H9 (cell line): ENCODE measurements around the gene TNIP1. TPM values are rescaled to one million over a fixed set of nuclear protein-coding genes. Genes with fewer than 3 reads are reported as not detected.

Experiments used
- DNase-seq: peaks from one replicate; pipeline ENCODE4 v3.0.0-alpha.2; 2017
- H2AFZ ChIP-seq: one replicate; pipeline ENCODE4 v1.6.1; 2013; ENCODE audit warnings: mild to moderate bottlenecking, low read length, control low read depth, moderate library complexity
- H2AK5ac ChIP-seq: 2 replicates; pipeline ENCODE4 v1.6.1; 2013; ENCODE audit warnings: low read length, control low read depth, mixed read lengths; ENCODE audit not compliant: insufficient read length
- H2BK120ac ChIP-seq: one replicate; pipeline ENCODE4 v1.6.1; 2013; ENCODE audit warnings: low read depth, mild to moderate bottlenecking, low read length, control low read depth, inconsistent platforms; ENCODE audit not compliant: poor library complexity, severe bottlenecking
- H2BK12ac ChIP-seq: 2 replicates; pipeline ENCODE4 v1.6.1; 2013; ENCODE audit warnings: low read length, control low read depth, mixed read lengths, low read depth; ENCODE audit not compliant: insufficient read length
- H2BK15ac ChIP-seq: 2 replicates; pipeline ENCODE4 v1.6.1; 2013; ENCODE audit warnings: low read depth, low read length, control low read depth
- H2BK20ac ChIP-seq: one replicate; pipeline ENCODE4 v1.6.1; 2013; ENCODE audit warnings: low read depth, mild to moderate bottlenecking, low read length, control low read depth, inconsistent platforms; ENCODE audit not compliant: poor library complexity, severe bottlenecking
- H2BK5ac ChIP-seq: 2 replicates; pipeline ENCODE4 v1.6.1; 2013; ENCODE audit warnings: low read length, control low read depth, mixed read lengths; ENCODE audit not compliant: insufficient read length
- H3K14ac ChIP-seq: 2 replicates; pipeline ENCODE4 v1.6.1; 2013; ENCODE audit warnings: low read length, control low read depth; ENCODE audit not compliant: insufficient read depth
- H3K18ac ChIP-seq: 2 replicates; pipeline ENCODE4 v1.6.1; 2013; ENCODE audit warnings: low read depth, mild to moderate bottlenecking, mixed read lengths, low read length, control low read depth; ENCODE audit not compliant: insufficient read length
- H3K23ac ChIP-seq: 2 replicates; pipeline ENCODE4 v1.6.1; 2013; ENCODE audit warnings: low read length, control low read depth, mixed read lengths, low read depth; ENCODE audit not compliant: insufficient read length
- H3K23me2 ChIP-seq: 2 replicates; pipeline ENCODE4 v1.6.1; 2013; ENCODE audit warnings: low read depth, mild to moderate bottlenecking, mixed read lengths, low read length, control low read depth; ENCODE audit not compliant: insufficient read length, poor library complexity, severe bottlenecking
- H3K27ac ChIP-seq: 2 replicates; pipeline ENCODE4 v1.5.1; 2013; ENCODE audit warnings: low read length, control low read depth, mixed read lengths, low read depth; ENCODE audit not compliant: insufficient read length
- H3K27me3 ChIP-seq: 2 replicates; pipeline ENCODE4 v1.6.1; 2013; ENCODE audit warnings: low read length, control low read depth, inconsistent platforms; ENCODE audit not compliant: insufficient read depth
- H3K4ac ChIP-seq: 2 replicates; pipeline ENCODE4 v1.6.1; 2013; ENCODE audit warnings: low read depth, mild to moderate bottlenecking, control low read depth, inconsistent platforms, low read length, moderate library complexity
- H3K4me1 ChIP-seq: 2 replicates; pipeline ENCODE4 v1.6.1; 2013; ENCODE audit warnings: low read length, control low read depth, inconsistent platforms; ENCODE audit not compliant: insufficient read depth
- H3K4me2 ChIP-seq: 2 replicates; pipeline ENCODE4 v1.6.1; 2013; ENCODE audit warnings: low read length, control low read depth, mixed read lengths; ENCODE audit not compliant: insufficient read length, insufficient read depth
- H3K56ac ChIP-seq: 2 replicates; pipeline ENCODE4 v1.6.1; 2013; ENCODE audit warnings: low read depth, mild to moderate bottlenecking, mixed read lengths, low read length, control low read depth; ENCODE audit not compliant: insufficient read length
- H3K79me1 ChIP-seq: 2 replicates; pipeline ENCODE4 v1.6.1; 2013; ENCODE audit warnings: low read depth, mild to moderate bottlenecking, moderate library complexity, low read length, control low read depth, inconsistent platforms; ENCODE audit not compliant: insufficient read depth, poor library complexity, severe bottlenecking
- H3K79me2 ChIP-seq: 2 replicates; pipeline ENCODE4 v1.6.1; 2013; ENCODE audit warnings: low read length, control low read depth, inconsistent platforms; ENCODE audit not compliant: insufficient read depth
- H3K9ac ChIP-seq: 2 replicates; pipeline ENCODE4 v1.6.1; 2013; ENCODE audit warnings: low read length, control low read depth, mixed read lengths; ENCODE audit not compliant: insufficient read length; ENCODE audit errors: extremely low read depth
- H3K9me3 ChIP-seq: one replicate; pipeline ENCODE4 v1.6.1; 2013; ENCODE audit warnings: low read depth, low read length, inconsistent platforms; ENCODE audit not compliant: control insufficient read depth
- H3T11ph ChIP-seq: one replicate; pipeline ENCODE4 v1.6.1; 2013; ENCODE audit warnings: mild to moderate bottlenecking, low read length, control low read depth, inconsistent platforms
- H4K20me1 ChIP-seq: one replicate; pipeline ENCODE4 v1.6.1; 2013; ENCODE audit not compliant: control insufficient read depth, insufficient read length, insufficient read depth
- H4K5ac ChIP-seq: 2 replicates; pipeline ENCODE4 v1.6.1; 2013; ENCODE audit warnings: low read depth, mild to moderate bottlenecking, mixed read lengths, low read length, control low read depth; ENCODE audit not compliant: insufficient read length
- H4K8ac ChIP-seq: replicated peaks from 2 replicates; pipeline ENCODE4 v1.6.1; 2013; ENCODE audit warnings: low read length, control low read depth, mixed read lengths, low read depth; ENCODE audit not compliant: insufficient read length
- H4K91ac ChIP-seq: 2 replicates; pipeline ENCODE4 v1.6.1; 2013; ENCODE audit warnings: low read depth, mild to moderate bottlenecking, moderate library complexity, mixed read lengths, low read length, control low read depth; ENCODE audit not compliant: insufficient read length
- H3K27ac Mint-ChIP-seq, 3 experiments: 2 replicates in 2 of 3; 3 replicates in 1 of 3; pipeline ENCODE4 v1.8.0; 2020 to 2021; ENCODE audit warnings: mixed read lengths in 3 of 3, mild to moderate bottlenecking in 1 of 3, moderate library complexity in 1 of 3
- H3K27me3 Mint-ChIP-seq: 2 replicates; pipeline ENCODE4 v1.8.0; 2021; ENCODE audit warnings: low read depth, mild to moderate bottlenecking, moderate library complexity, mixed read lengths
- H3K36me3 Mint-ChIP-seq, 3 experiments: 2 replicates in 2 of 3; 3 replicates in 1 of 3; pipeline ENCODE4 v1.8.0; 2020 to 2021; ENCODE audit warnings: low read depth in 3 of 3, mixed read lengths in 3 of 3; ENCODE audit not compliant: insufficient read depth in 1 of 3
- H3K4me1 Mint-ChIP-seq, 2 experiments: 2 replicates each; pipeline ENCODE4 v1.8.0; 2020; ENCODE audit warnings: mixed read lengths in 2 of 2
- H3K4me3 Mint-ChIP-seq, 2 experiments: 2 replicates in 1 of 2; 3 replicates in 1 of 2; pipeline ENCODE4 v1.8.0; 2020 to 2021; ENCODE audit warnings: mild to moderate bottlenecking in 2 of 2, mixed read lengths in 2 of 2, moderate library complexity in 1 of 2
- H3K9me3 Mint-ChIP-seq, 2 experiments: 2 replicates in 1 of 2; 3 replicates in 1 of 2; pipeline ENCODE4 v1.8.0; 2020; ENCODE audit warnings: mild to moderate bottlenecking in 2 of 2, mixed read lengths in 2 of 2, moderate library complexity in 1 of 2
- WGBS: extraction: QIAGEN DNeasy Blood & Tissue Kit; methylation state at CpG from one replicate; pipeline ENCODE4 v1.1.7; 2013; ENCODE audit warnings: missing lambda C conversion rate, low lambda C conversion rate, mixed read lengths; ENCODE audit not compliant: insufficient read length; ENCODE audit errors: extremely low coverage; 5-methylcytosine and 5-hydroxymethylcytosine counted together
- total RNA-seq: library from RNA; stranded (reverse); gene quantifications from 2 replicates; pipeline ENCODE4 v1.2.1, GENCODE V29; 2021
- TF ChIP-seq, protein P1 (sequence below): fragments of 200-600 bp; sonication (generic); conservative IDR thresholded peaks from 3 replicates; pipeline ENCODE4 v1.8.0; 2021; ENCODE audit warnings: antibody characterized with exemption, mild to moderate bottlenecking

Gene TNIP1
- total RNA-seq, 1 experiment from 2014 or later, result 40.8 TPM

DNA sequence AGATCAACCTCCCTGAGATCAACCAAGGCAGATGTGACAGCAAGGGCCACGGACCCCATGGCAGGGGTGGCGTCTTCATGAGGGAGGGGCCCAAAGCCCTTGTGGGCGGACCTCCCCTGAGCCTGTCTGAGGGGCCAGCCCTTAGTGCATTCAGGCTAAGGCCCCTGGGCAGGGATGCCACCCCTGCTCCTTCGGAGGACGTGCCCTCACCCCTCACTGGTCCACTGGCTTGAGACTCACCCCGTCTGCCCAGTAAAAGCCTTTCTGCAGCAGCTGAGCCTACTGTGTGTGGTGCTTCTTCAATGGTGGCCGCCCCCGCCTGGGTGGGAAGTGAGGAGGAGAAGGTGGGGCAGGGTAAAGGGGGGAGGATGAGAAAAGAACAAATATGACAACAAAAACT lies 52.1 kb downstream of the TNIP1 start:
- H3K4me1 Mint-ChIP-seq, result no peaks in the 10 kb centered on the region
- H4K20me1 ChIP-seq, result no peaks in the 10 kb centered on the region
- no peak overlapping the region for H2BK15ac ChIP-seq
- H3K18ac ChIP-seq, result no peak overlapping the region
- no peaks in the 10 kb centered on the region for H3K79me1 ChIP-seq
- no peaks in the 10 kb centered on the region for H3K9me3 ChIP-seq
- H3K79me2 ChIP-seq, result no peaks in the 10 kb centered on the region
- H3K23ac ChIP-seq, result no peak overlapping the region
- no peak overlapping the region for H3T11ph ChIP-seq
- no peak overlapping the region for H2BK120ac ChIP-seq
- no peak overlapping the region for H3K27ac ChIP-seq
- no peak overlapping the region for H3K4me3 Mint-ChIP-seq
- H3K27me3 Mint-ChIP-seq, result no peaks in the 10 kb centered on the region; the same call in 1 of the 2 replicates
- no peak overlapping the region for H2AK5ac ChIP-seq
- no peaks in the 10 kb centered on the region for H3K27me3 ChIP-seq
- peak overlapping the region in 1 of 3 experiments; percentile 77; a peak in 1 of 7 replicates for H3K27ac Mint-ChIP-seq
- no peaks in the 10 kb centered on the region for H3K23me2 ChIP-seq
- no peak overlapping the region for H4K91ac ChIP-seq
- H3K9ac ChIP-seq, result no peak overlapping the region
- H3K56ac ChIP-seq, result no peak overlapping the region
- no peak overlapping the region for H3K14ac ChIP-seq
- WGBS, result no CpG with 5 or more reads among the region's 8 CpGs
- DNase-seq, result no peak
- no peak overlapping the region for H2AFZ ChIP-seq
- peaks cover 0 to 31% (median 12%) of the 10 kb centered on the region in 3 experiments; a peak in 6 of 7 replicates for H3K36me3 Mint-ChIP-seq
- H2BK20ac ChIP-seq, result no peak overlapping the region
- no peak overlapping the region for H3K4me2 ChIP-seq
- no peak overlapping the region for H3K4ac ChIP-seq
- H3K4me1 ChIP-seq, result no peaks in the 10 kb centered on the region
- H4K5ac ChIP-seq, result no peak overlapping the region
- TF ChIP-seq, protein P1, sequence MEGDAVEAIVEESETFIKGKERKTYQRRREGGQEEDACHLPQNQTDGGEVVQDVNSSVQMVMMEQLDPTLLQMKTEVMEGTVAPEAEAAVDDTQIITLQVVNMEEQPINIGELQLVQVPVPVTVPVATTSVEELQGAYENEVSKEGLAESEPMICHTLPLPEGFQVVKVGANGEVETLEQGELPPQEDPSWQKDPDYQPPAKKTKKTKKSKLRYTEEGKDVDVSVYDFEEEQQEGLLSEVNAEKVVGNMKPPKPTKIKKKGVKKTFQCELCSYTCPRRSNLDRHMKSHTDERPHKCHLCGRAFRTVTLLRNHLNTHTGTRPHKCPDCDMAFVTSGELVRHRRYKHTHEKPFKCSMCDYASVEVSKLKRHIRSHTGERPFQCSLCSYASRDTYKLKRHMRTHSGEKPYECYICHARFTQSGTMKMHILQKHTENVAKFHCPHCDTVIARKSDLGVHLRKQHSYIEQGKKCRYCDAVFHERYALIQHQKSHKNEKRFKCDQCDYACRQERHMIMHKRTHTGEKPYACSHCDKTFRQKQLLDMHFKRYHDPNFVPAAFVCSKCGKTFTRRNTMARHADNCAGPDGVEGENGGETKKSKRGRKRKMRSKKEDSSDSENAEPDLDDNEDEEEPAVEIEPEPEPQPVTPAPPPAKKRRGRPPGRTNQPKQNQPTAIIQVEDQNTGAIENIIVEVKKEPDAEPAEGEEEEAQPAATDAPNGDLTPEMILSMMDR, result no peak
- H2BK12ac ChIP-seq, result no peak overlapping the region
- no peak overlapping the region for H4K8ac ChIP-seq
- no peak overlapping the region for H2BK5ac ChIP-seq
- no peaks in the 10 kb centered on the region for H3K9me3 Mint-ChIP-seq
